NCI-H748 treated with DMSO at 0.1 percent for 48 hours (cell line): ENCODE data around the gene ABTB2.
"Not testable (repeated sequence)": the region's sequence is repeated elsewhere in the genome, so short reads cannot be mapped to it uniquely, and the experiment has no call there.

Source experiments
- DNase-seq: peaks from one replicate; lab custom pipeline; 2025; lab: John Stamatoyannopoulos, UW

The ABTB2 gene

DNA sequence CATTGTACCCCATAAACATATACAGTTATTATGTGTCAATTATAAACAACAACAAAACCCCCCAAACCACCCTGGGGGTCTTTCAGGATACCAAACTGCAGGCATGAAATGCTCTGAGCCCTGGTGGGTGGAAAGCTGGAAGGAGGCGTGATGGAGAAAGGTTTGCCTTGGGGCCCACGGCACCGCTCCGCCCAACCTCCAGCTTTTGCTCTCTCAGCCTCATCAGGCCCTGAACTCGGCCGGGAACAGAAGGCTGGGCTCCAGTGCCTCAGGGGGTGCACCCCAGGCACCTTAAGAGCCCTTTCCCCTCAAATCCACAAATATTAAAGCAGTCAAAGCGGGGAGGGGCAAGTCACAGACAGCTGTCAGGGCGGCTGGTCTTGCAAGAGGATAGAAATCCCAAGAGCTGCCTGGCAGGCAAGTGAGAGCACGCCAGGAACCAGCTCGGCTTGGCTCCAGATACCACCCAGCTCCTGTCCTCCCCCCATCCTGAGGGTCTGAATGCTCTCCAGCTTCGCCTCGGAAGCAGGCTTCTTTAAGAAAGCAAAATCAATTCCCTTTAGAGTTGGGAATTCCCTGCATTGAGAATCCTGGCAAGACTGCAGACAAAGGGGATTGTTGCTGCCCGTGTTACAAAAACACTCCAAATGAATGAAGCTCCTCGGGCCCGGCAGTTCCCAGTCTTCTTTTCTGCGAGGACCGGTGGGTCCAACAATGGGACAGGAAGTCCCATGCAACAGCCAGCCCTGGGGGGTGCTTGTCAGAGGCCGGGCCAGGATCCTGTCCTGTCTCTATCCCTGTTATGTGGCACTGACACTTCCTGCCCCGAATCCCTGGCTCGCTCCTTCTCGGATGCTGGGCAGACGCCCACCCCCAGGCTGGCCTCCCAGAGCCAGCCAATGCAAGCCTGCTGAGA is 171.6 kb downstream of the ABTB2 start:
- DNase-seq = no peak

GRCh38 chr11:34184505-34185015 is 173.2 kb downstream of the ABTB2 start:
- no peak for DNase-seq

DNA sequence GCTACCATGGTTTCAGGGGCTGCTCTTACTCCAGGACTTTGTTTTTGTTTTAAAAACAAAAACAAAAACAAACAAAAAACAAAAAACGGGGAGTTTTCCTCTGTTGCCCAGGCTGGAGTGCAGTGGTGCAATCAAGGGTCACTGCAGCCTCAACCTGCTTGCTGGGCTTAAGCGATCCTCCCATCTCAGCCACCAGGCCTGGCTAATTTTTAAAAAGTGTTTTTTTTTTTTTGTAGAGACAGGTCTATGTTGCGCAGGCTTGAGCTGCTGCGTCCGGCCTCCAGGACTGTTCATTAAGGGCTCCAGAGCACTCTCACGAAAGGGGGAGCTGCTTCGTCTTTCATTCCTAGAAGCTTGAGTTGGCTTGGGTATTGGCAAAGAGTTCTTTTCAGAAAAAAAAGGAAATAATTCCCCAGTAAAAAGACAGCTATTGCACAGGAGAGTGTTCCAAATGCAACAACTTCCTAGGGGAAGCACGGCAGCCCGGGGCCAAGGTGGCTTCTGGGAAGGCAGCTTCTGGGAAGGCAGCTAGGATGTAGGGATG is 173.9 kb downstream of the ABTB2 start:
- no peak for DNase-seq

DNA sequence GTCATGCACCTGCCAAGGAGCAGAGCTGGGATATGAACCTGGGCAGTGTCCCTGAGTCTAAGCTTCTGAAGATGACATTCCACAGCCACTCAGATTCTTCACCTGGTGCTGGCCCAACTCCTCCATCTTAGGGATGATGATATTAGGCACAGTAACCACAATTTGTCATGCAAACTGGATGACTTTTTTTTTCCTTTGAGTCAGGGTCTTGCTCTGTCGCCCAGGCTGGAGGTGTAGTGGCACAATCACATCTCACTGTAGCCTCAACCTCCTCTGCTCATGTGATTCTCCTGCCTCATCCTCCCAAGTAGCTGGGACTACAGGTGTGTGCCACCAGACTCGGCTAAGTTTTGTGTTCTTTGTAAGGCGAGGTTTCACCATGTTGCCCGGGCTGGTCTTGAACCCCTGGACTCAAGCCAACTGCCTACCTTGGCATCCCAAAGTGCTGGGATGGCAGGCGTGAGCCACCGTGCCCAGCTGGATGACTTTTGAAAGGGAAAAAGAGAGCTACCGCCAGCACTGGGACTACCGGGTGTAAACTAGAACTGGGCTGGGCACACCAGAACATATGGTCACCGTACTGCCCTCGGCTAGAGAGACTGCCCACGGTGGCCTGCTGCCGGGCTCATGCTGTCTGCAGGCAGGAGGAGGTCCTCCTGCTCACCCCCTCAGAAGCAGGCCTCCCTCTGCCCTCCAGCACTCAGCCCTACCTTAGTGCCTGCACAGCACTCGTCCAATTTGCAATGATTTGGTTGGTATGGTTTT is 174.7 kb downstream of the ABTB2 start:
- no peak for DNase-seq

DNA sequence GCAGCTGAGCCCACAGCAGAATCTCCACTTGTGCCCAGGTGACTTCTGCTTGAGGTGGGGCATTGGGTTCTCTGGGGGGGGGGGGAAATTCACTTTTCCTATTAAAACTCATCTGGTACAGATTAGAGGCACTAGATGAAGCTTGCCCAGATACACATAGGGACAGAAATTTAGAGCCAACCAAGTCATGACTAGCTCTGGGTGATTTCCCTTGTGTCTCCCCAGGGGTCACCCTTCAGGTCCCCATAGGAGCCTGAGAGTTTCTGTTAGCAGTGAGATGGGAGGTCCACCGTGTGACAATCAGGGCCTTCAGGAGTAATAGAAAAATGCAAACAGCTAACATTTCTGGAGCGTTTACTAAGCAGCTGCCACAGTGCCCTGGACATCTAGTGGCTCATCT is 175.4 kb downstream of the ABTB2 start:
- no peak for DNase-seq

GRCh38 chr11:34181856-34182405 is 175.9 kb downstream of the ABTB2 start:
- DNase-seq = no peak

- DNase-seq = no peak
Measured at GRCh38 chr11:34181251-34181650, 176.6 kb downstream of the ABTB2 start.

GRCh38 chr11:34180814-34181165 is 177.0 kb downstream of the ABTB2 start:
- DNase-seq = not testable (repeated sequence)

DNA sequence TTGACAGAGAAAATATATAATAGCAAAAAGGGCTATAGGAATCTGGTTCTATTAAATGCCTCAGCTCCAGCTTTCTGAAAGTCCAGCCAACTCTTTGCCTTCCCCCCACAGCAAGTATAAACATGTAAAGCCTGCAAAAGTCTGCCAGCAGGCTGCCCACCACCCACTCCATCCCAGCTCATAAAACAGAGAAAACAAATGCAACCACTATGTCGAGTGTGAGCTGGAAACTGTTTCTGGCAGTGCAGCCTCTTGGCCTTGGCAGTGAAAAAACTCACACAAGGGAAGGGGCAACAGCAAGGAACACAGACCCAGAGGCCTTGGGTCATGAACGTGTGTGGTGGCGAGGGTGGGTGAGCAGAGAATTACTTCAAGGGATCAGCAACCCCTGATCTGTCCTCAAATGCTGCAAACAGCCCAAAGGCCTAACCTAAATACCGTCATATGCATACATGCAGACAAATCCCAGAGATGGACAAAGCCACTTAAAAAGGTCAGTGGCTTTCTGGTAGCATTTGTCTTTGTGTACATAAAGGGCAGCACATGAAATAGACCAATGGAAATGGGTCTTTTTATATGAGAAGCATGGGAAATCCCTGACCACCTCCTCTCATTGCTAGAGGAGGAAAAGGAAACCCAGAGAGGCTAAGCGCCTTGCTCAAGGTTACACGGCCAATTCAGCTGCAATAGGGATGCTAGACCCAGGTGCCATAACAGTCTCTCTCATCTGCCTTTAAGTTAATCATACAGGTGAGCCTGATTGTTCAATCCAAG is 177.6 kb downstream of the ABTB2 start:
- no peak for DNase-seq

- DNase-seq = no peak
Measured at GRCh38 chr11:34179026-34179675, 178.7 kb downstream of the ABTB2 start.

DNA sequence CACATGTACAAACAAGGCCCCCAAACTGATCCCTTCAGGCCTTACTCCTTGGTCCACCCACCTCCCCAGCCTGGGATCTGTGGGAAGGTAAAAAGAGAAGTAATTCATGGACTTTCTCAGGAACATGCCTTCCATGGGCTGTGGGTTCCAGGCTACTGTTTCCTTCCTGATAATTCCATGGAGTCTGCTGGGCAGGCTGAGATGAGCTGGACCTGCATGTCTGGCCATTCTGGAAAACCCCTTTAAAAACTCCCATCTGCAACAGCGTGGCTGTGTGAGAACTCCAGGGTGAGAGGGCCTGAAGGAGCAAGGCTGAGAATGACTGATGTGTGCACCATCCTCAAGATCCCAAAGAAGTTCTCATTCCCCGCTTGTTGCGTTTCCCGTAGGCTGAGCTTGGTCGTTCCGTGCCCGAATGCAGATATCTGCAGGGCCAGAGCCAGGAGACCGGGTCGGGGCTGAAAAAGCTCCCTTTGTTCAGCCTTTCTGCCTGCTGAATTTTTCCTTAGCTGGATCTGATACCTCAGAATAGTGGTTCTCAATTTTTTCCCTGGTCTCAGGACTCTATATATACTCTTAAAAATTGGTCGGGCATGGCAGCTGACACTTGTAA is 179.5 kb downstream of the ABTB2 start:
- no peak for DNase-seq

GRCh38 chr11:34176751-34177209 is 181.0 kb downstream of the ABTB2 start:
- DNase-seq = no peak

DNA sequence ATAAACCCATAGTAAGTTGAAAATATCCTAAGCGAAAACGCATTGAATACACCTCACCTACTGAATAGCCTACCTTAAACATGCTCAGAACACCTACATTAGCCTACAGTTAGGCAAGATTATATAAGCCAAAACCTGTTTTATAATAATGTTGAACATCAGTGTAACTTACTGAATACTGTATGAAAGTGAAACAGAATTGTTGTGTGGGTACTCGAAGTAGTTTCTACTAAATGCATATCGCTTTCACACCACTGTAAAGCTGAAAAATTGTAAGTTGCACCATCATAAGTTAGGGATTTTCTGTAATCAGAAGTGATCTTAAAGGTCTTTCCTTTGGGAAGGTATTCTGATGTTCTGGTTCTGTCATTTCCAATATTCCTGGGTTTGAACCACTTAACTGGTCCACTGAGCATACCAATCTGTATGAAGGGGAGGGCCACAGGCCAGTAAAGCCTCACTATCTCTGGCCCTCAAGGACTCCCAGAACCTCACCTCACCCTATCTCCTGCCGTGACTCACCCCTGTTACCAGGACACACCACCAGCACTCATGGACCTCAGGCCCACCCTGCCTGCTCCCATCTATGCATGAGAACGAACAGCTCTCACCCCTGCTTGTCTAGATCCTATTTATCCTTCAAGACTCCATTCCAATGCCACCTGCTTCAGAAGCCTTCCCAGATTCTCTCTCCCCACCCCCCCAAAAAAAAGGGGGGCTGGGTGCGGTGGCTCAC is 182.4 kb downstream of the ABTB2 start:
- DNase-seq = no peak

GRCh38 chr11:34174412-34175041 is 183.3 kb downstream of the ABTB2 start:
- DNase-seq = peak; percentile 65

DNA sequence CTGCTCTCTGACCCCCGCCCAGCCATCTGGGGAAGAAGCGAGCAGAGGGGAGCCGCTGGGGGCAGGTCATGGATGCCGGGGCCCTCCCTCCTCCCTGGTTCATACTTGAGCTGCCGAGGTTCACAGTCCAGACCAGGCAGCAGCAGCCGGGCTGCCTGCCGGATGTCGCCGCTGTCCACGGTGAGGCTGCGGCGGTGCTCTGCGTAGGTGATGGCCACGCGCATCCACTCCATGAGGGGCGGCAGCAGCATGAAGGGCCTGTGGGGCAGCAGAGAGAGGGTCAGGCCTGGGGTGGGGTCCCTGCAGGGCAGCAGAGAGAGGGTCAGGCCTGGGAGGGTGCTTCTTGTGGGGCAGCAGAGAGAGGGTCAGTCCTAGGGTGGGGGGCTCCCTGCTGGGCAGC is 184.8 kb downstream of the ABTB2 start:
- no peak for DNase-seq

GRCh38 chr11:34169686-34170085 is 188.1 kb downstream of the ABTB2 start:
- no peak for DNase-seq

DNA sequence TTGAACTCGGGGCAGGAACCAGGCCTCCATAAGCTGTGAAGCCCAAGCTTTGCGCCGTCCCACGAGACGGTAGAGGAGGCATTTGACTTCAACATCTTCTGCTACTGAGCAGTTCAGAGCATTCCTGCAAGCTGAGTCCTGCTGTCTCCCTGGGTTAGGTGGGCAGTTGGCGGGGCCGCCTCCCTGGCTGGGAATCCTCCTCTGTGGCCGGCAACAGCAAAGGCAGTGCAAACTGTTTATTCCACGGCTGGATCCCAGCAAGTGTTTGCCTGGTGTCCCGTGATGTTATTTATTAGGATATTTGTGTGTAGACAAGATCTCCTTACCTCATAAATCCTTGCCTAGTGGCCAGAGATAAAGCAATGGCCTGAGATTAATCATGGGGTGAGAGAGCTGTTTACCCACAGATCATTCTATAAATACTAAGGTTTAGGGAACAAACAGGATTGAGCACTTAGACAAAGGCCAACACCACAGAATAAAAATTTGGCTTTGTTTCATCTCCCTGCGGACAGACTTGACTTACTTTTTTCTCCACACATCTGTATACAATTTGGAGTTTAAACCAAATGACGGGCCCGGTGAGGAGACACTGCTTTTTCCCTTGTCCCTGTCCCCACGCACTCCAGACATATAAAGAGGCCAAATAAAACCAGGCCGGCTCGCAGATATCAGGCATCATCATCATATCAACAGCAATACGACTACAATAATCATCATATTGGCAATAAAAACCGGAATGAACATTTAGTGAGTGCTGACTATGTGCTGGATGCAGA is 189.0 kb downstream of the ABTB2 start:
- no peak for DNase-seq

GRCh38 chr11:34167961-34168360 is 189.8 kb downstream of the ABTB2 start:
- DNase-seq = no peak
